ENCODE measurements around the gene SLC1A2.

The SLC1A2 gene

DNA sequence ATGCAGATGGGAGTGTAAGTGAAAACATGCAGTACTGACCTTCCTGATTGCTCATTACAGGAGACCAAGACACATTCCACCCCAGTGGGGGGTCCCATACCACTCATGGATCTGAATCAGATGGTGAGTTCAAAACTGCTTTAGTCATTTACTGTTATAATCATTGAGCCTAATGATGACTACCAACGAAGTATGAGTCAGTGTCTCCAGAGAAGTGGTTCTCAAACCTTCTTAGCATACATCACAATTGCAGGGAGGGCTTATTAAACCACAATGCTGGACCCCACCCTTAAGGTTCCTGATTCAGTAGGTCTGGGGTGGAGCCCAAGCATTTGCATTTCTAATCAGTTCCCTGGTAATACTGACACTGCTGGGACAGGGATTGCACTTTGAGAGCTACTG is 204.6 kb downstream of the SLC1A2 start:
- no peak for DNase-seq

DNA sequence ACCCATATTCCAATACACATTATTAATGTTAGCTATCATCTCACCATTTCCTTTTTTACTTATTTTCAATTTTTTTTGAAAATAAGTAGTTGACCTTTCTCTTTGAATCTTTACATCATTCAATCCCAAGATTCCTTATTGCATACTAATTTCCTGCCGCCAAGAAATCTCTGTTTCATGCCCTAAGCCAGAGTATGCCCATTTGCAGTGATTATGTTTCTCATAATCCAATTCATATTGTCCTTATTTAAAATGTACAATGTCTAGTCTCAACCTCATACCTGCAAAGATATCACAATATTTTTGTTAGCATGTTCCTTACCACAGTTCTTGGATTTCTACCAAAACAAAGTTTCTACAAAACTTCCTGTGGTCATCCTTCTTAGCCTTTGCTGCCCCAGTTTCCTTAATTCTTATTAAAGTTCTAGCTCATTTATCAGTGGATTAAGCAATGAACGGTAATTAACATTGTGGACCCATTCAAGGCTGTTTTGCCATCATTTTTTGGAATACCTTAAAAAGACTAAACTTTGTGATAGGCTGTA is 205.1 kb downstream of the SLC1A2 start:
- no peak for DNase-seq

DNA sequence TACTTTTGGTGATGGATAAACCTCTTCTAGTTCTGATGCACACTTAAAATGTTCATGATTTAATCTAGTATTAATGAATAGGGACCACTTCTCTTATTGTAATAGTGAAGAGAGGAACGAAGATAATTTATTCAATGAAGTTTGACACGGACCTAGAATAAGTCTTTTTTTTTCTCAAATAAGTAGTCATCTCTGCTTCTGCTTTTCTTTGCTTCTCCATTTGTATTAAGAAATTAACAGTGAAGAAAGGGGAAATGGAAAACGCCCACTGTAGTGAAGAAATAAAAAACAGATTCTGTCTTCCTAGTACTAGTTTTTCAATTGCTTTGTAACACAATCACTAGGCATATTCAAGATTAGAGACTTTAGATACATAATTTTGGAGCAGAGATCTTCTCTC is 207.4 kb downstream of the SLC1A2 start:
- peak; percentile 92 to 96 for DNase-seq

DNA sequence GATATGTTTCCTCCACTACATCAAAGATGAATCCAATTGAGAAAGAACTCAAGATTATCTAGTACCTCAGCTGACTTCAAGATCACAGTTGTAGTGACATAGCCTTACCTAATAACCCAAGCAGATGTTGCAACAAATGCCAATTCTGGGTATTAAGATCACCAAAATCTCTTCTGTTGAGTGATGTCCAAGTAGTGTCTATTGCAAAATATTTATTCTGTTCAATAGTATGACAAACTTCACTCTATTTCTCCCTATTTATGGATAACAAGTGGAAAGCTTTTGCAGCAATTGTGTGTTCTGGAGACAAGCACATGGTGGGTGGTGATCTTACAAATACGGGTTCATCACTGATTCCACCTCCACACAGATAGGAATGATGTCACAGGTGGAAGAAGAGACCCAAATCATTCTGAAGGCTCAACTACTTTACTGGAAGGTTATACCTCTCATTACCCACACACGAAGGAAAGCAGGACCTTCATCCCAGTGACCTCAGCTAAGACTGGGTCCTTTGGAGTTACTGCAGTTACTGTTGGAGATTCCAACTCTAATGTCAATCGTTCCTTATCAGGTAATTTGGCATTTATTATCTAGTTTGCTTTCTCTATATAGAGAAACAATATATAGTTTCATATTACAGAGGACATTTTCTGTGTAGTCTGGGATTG is 208.3 kb downstream of the SLC1A2 start:
- DNase-seq = peak; percentile 52 to 61

DNA sequence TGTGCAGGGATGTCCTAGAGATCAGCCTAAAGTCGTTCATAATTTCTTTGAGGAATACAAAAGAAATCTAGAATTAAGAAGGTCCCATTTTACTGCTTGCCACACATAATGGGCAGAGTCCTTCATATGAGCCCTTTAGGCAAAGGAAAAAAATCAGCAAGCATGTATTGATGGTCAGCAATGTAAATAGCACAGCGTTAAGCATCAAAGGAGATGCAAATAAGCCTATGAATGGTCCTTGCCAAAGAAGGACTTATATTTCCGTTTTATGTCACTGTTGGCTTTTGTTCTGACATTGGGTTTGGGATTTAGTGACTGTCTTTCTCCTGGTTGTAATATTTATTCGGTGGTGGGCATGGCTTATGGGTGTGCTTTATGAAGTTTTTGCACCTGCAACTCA is 210.6 kb downstream of the SLC1A2 start:
- no peak for DNase-seq

DNA sequence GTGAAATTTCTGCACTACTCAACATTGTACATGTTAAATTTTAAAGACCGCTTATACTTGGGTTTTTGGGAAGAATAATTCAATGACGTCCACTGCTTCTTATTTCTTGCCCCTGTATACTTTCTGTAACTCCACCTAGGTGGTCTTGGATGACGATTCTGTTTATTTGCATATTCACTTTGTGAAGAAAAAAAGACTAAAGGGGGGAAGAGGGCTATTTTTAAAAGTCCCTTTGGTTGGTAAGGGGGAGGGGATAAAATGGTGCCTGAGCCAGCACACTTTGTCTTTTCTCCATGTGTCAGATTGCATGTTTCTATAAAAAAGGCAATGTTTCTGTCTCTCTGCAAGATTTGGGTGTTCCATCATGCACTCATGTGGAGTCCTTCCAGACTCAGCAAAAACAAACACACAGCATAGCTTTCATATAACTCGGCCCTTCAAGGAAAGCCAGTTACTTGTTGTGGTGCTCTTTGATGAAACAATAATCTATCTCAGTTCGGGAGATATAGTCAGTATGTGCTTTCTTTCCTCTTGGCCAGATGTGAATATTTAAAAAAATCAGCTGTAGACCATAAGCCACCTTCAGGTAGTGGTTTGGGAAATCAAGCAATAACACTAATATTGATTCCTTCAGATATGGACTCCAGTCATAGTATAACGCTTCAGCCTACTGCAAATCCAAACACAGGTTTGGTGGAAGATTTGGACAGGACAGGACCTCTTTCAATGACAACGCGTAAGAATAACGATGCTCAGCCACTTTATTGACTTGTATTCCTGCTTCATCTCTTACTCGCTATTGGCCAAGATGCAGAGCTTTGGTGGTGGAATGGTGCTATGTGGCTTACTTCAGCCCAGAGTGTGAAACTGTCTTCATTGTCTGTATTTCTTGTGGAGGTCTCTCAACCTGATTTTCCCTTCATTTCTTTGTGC is 211.6 kb downstream of the SLC1A2 start:
- no peak for DNase-seq

DNA sequence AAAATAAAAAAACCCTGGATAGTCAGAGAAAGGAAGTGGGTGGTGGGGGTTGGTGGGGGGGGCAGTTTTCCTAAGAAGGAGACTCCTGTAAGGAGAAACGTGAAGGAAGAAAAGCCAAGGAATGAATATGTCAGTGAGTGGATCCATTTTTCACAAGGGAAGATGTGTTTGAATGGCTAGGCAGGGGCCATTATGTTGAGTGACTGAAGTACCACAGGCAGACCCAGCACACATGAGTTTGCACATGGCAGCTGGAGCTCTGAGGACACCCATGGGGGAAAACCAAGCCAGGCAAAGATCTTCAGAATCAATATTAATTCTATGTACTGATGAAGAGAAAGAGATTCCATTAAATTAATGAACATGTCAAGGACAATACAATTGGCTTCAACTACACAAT is 212.7 kb downstream of the SLC1A2 start:
- DNase-seq = no peak

DNA sequence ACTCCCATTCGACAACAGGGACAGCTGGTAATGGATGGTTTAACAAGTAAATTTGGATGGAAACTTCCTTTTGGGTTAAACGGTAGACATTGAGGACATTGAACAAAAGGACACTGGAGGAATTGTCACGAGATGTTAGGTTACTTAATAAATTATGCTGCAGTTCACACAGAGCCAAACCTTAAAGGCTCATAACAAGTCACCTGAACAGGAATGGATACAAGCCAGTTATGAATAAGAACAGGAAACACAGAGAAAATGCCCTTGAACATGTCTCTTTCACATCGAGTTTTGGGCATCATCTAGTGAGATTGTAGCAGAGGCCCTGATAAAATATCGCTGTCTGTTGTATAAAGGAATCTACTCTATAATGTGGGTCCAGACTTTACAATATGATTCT is 214.7 kb downstream of the SLC1A2 start:
- no peak for DNase-seq

All from AML-193 (cell line).